ENCODE results near the gene SLC27A5. TPM values are rescaled to one million over a fixed set of nuclear protein-coding genes. Genes with fewer than 3 reads are reported as not detected.

Gene SLC27A5
- total and polyA plus RNA-seq, 2 of the 13 experiments (the other 11 are each of a cell fraction or from before 2014, with no cell fraction given) = 30.3 to 40.2 TPM

DNA sequence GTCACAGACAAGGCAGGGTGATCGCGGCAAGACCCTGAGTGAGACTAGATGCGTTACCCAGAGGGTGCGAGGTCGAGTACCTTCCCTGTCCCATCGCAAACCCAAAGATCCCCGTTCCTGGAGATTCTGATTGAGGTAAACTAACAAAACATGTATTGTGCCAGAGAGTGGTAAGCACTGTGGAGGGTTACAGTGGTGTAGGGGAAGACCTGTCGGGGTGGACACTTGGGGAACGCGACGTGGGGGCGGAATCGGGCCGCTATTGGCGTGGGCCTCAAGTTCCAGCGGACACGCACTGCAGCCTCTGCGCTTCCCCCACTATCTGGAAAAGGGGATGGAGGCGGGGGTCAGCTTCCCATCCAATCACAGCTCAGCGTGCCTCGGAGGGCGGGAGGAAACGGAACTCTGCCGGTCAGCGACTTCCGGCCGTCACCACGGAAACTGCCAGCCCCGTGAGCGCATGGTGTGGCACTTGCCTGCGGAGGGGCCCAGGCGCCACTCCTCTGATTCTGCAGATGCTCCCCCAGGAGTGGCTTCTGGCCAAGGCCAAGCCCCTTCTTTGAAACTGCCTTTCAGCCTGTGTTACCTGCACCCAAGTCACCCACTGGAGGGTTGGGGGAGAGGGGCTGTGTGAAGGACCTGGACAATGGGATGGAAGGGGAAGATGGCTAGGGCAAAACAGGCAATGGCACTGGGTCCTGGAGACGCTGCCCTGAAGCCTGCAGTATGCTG is 47.6 kb upstream of the SLC27A5 start (continued):
- TF ChIP-seq, protein P1, sequence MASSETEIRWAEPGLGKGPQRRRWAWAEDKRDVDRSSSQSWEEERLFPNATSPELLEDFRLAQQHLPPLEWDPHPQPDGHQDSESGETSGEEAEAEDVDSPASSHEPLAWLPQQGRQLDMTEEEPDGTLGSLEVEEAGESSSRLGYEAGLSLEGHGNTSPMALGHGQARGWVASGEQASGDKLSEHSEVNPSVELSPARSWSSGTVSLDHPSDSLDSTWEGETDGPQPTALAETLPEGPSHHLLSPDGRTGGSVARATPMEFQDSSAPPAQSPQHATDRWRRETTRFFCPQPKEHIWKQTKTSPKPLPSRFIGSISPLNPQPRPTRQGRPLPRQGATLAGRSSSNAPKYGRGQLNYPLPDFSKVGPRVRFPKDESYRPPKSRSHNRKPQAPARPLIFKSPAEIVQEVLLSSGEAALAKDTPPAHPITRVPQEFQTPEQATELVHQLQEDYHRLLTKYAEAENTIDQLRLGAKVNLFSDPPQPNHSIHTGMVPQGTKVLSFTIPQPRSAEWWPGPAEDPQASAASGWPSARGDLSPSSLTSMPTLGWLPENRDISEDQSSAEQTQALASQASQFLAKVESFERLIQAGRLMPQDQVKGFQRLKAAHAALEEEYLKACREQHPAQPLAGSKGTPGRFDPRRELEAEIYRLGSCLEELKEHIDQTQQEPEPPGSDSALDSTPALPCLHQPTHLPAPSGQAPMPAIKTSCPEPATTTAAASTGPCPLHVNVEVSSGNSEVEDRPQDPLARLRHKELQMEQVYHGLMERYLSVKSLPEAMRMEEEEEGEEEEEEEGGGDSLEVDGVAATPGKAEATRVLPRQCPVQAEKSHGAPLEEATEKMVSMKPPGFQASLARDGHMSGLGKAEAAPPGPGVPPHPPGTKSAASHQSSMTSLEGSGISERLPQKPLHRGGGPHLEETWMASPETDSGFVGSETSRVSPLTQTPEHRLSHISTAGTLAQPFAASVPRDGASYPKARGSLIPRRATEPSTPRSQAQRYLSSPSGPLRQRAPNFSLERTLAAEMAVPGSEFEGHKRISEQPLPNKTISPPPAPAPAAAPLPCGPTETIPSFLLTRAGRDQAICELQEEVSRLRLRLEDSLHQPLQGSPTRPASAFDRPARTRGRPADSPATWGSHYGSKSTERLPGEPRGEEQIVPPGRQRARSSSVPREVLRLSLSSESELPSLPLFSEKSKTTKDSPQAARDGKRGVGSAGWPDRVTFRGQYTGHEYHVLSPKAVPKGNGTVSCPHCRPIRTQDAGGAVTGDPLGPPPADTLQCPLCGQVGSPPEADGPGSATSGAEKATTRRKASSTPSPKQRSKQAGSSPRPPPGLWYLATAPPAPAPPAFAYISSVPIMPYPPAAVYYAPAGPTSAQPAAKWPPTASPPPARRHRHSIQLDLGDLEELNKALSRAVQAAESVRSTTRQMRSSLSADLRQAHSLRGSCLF (CRISPR knock-in tag; IDR thresholded peaks at IDR 0.05; ENCODE audit: borderline replicate concordance) = no peak
- TF ChIP-seq HOXD1 (CRISPR knock-in tag; IDR thresholded peaks at IDR 0.05) = no peak
- peak; percentile 65 for TF ChIP-seq DMAP1 (CRISPR knock-in tag; IDR thresholded peaks at IDR 0.05)
- TF ChIP-seq RARA (CRISPR knock-in tag; IDR thresholded peaks at IDR 0.05) = no peak; the same call in 1 of the 2 replicates
- TF ChIP-seq HIVEP1 (CRISPR knock-in tag; IDR thresholded peaks at IDR 0.05) = peak; percentile 78
- no peak for TF ChIP-seq ZNF749 (CRISPR knock-in tag; IDR thresholded peaks at IDR 0.05; ENCODE audit: borderline replicate concordance)
- TF ChIP-seq POLR2AphosphoS5 (IDR thresholded peaks at IDR 0.05; ENCODE audit: low read depth, low read length) = peak; percentile 89
- TF ChIP-seq, protein P2, sequence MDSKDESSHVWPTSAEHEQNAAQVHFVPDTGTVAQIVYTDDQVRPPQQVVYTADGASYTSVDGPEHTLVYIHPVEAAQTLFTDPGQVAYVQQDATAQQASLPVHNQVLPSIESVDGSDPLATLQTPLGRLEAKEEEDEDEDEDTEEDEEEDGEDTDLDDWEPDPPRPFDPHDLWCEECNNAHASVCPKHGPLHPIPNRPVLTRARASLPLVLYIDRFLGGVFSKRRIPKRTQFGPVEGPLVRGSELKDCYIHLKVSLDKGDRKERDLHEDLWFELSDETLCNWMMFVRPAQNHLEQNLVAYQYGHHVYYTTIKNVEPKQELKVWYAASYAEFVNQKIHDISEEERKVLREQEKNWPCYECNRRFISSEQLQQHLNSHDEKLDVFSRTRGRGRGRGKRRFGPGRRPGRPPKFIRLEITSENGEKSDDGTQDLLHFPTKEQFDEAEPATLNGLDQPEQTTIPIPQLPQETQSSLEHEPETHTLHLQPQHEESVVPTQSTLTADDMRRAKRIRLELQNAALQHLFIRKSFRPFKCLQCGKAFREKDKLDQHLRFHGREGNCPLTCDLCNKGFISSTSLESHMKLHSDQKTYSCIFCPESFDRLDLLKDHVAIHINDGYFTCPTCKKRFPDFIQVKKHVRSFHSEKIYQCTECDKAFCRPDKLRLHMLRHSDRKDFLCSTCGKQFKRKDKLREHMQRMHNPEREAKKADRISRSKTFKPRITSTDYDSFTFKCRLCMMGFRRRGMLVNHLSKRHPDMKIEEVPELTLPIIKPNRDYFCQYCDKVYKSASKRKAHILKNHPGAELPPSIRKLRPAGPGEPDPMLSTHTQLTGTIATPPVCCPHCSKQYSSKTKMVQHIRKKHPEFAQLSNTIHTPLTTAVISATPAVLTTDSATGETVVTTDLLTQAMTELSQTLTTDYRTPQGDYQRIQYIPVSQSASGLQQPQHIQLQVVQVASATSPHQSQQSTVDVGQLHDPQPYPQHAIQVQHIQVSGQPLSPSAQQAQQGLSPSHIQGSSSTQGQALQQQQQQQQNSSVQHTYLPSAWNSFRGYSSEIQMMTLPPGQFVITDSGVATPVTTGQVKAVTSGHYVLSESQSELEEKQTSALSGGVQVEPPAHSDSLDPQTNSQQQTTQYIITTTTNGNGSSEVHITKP (CRISPR knock-in tag; IDR thresholded peaks at IDR 0.05; ENCODE audit: low read depth) = no peak
- TF ChIP-seq RBFOX2 (IDR thresholded peaks at IDR 0.05; ENCODE audit: low read depth, low read length) = peak; percentile 2; the same call in 1 of the 2 replicates
- TF ChIP-seq SMAD3 (CRISPR knock-in tag; IDR thresholded peaks at IDR 0.05) = peak; percentile 75; the same call in 1 of the 2 replicates
- no peak for TF ChIP-seq CCAR2 (optimal IDR thresholded peaks at IDR 0.05; ENCODE audit: low read depth, low read length)
- TF ChIP-seq NFYC (CRISPR knock-in tag; IDR thresholded peaks at IDR 0.05) = peak; percentile 86
- TF ChIP-seq ZBTB38 (CRISPR knock-in tag; IDR thresholded peaks at IDR 0.05) = 0 out of 2 replicates have a peak, but pooled peaks have one; percentile 9
- TF ChIP-seq, protein P3, sequence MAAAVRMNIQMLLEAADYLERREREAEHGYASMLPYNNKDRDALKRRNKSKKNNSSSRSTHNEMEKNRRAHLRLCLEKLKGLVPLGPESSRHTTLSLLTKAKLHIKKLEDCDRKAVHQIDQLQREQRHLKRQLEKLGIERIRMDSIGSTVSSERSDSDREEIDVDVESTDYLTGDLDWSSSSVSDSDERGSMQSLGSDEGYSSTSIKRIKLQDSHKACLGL (CRISPR knock-in tag; IDR thresholded peaks at IDR 0.05) = peak; percentile 95
- TF ChIP-seq, protein P4, sequence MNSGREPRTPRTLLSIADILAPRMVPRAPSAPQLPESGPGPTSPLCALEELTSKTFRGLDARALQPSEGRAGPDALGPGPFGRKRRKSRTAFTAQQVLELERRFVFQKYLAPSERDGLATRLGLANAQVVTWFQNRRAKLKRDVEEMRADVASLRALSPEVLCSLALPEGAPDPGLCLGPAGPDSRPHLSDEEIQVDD (CRISPR knock-in tag; IDR thresholded peaks at IDR 0.05; ENCODE audit: borderline replicate concordance) = no peak
- TF ChIP-seq, protein P5, sequence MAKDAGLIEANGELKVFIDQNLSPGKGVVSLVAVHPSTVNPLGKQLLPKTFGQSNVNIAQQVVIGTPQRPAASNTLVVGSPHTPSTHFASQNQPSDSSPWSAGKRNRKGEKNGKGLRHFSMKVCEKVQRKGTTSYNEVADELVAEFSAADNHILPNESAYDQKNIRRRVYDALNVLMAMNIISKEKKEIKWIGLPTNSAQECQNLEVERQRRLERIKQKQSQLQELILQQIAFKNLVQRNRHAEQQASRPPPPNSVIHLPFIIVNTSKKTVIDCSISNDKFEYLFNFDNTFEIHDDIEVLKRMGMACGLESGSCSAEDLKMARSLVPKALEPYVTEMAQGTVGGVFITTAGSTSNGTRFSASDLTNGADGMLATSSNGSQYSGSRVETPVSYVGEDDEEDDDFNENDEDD (CRISPR knock-in tag; IDR thresholded peaks at IDR 0.05; ENCODE audit: borderline replicate concordance) = peak; percentile 95
- TF ChIP-seq MYC (CRISPR knock-in tag; IDR thresholded peaks at IDR 0.05; ENCODE audit: borderline replicate concordance) = peak; percentile 92
- no peak for TF ChIP-seq ZNF3 (CRISPR knock-in tag; IDR thresholded peaks at IDR 0.05)
- TF ChIP-seq RBM22 (optimal IDR thresholded peaks at IDR 0.05; ENCODE audit: low read length) = peak; percentile 61
- 0 out of 2 replicates have a peak, but pooled peaks have one; percentile 34 for TF ChIP-seq PPARG (CRISPR knock-in tag; conservative IDR thresholded peaks at IDR 0.05)

All from HepG2 (cell line).